ENCODE results near the gene SCN3B.

DNA sequence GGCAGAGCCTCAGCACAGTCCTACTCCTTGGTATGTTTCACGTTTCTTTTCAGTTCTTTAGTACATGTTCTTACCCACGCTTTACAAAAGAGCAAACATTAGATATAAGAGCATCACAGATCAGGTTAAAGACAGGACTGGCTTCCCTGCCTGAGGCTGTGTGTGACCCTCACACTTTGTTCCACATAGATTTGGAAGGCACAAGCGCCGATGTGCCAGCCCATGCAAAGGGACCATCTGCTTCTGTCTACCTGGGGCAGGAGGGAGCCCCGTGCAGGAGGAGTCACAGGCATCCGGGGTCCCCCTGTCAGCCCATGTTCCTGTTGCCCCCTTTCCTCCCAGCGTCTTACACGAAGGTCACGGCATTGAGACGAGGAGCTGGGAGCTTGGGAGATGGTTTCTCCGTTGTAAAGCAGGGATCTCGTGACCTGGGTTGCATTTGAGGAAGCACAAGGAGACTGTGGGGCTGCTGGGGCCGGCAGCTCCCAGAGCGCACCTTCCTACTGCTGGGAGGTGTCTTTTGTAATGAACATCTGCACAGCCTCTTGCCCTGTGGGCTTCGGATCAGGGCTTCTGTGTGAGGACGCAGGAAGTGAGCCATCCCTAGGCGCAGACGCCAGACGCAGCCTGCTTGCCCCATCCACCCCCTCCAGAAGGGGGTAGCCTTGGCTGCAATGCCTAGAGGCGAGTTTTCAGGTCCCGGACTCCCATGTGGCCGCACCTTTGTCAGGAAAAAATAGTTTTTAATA lies 72.6 kb downstream of the SCN3B start:
- TF ChIP-seq, protein P1, sequence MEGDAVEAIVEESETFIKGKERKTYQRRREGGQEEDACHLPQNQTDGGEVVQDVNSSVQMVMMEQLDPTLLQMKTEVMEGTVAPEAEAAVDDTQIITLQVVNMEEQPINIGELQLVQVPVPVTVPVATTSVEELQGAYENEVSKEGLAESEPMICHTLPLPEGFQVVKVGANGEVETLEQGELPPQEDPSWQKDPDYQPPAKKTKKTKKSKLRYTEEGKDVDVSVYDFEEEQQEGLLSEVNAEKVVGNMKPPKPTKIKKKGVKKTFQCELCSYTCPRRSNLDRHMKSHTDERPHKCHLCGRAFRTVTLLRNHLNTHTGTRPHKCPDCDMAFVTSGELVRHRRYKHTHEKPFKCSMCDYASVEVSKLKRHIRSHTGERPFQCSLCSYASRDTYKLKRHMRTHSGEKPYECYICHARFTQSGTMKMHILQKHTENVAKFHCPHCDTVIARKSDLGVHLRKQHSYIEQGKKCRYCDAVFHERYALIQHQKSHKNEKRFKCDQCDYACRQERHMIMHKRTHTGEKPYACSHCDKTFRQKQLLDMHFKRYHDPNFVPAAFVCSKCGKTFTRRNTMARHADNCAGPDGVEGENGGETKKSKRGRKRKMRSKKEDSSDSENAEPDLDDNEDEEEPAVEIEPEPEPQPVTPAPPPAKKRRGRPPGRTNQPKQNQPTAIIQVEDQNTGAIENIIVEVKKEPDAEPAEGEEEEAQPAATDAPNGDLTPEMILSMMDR (conservative IDR thresholded peaks at IDR 0.05; ENCODE audit: low read length): no peak
- no peak for TF ChIP-seq EZH2phosphoT487 (IDR thresholded peaks at IDR 0.05; ENCODE audit: borderline replicate concordance, low read depth, low read length)

Measured in OCI-LY7 (cell line).